NCI-H345 treated with DMSO at 0.1 percent for 48 hours (cell line): Measurements from ENCODE around the gene KDF1.
A peak's percentile ranks its signal among the peaks of the same experiment; 100 is the strongest.

ENCODE experiments used
- DNase-seq: peaks from one replicate; lab custom pipeline; 2025; ENCODE audit not compliant: unreplicated experiment; lab: John Stamatoyannopoulos, UW

Gene KDF1, protein sequence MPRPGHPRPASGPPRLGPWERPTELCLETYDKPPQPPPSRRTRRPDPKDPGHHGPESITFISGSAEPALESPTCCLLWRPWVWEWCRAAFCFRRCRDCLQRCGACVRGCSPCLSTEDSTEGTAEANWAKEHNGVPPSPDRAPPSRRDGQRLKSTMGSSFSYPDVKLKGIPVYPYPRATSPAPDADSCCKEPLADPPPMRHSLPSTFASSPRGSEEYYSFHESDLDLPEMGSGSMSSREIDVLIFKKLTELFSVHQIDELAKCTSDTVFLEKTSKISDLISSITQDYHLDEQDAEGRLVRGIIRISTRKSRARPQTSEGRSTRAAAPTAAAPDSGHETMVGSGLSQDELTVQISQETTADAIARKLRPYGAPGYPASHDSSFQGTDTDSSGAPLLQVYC

GRCh38 chr1:26959722-26960624 lies at the start of gene KDF1:
Gene KDF1, minus strand, starts transcription at chr1:26960468. Its CDS starts 8,088 bp downstream, at chr1:26952380.
- DNase-seq, result peak; percentile 79

DNA sequence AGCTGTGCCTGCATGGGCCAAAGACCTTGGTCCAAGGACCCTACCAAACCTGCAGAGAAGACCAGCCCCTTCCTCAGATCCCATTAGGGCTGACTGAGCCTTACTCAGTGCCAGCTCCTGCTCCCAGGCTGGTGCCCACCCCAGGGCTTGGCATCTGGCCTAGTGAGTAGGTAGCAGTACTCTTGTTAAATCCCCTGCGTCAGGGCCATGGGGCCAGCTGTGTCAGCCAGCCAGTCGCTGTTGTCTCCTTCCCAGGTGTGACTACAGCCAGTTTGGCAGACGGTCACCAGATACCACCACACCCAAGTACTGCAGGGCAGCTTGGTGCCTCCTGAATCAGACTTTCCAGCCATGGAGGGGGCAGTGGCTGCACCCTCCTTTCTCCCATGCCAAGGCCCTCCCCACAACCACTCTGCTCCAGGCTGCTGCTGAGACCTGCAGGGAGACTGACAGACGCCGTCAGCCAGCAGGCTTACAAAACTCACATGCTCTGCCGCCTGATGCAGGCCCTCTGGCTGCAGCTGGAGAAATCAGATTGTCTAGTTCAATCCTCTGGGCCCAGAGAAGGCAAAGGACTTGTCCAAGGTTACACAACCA lies 49.4 kb upstream of the KDF1 start:
- no peak for DNase-seq

DNA sequence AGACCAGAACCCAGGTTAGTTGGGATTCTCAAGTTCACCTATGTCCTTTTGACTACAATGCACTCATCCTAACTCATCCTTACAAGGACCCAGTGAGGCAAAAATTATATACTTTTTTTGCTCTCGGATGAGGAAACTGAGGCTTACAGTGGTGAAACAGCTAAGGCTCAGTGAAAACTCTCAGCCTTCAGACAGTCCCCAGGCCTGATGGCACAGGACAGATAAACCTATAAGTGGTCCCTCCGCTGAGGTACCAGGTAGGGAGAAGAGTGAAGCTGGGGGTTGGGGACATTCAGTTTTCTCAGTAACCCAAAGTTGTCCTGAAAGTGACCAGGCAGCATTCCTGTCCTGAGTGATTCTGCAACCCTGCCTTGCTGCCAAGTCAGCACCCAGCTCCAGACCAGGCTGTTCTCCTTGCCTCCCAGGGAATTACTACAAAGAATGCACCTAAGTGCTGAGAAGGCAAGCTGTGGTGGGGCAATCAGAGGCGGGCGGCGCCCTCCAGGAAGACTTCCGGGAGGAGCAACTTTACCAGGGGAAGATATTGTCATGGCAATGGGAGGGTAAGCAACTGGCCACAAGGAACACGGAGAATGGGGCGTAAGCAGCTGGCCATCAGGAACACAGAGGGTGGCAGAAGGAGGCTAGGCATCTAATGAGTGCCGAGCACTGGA lies 47.8 kb upstream of the KDF1 start:
- no peak for DNase-seq

DNA sequence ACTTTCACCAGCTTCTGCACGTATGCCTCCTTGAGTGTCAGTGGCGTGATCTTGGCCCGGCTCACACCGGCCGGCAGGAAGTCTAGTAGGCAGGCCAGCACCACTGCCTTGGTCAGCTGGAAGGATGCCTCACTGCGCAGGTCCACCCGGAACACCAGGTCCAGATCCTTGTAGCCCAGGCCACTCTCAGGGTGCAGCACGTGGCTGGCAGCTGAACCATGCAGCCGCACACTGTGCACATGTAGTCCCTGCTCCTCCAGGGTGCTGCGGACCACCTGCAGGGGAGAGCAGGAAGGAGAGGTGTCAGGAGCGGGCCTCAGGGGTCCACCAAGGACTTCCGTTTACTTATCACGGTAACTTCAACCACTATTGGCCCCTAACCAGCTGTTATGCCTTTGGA lies 46.4 kb upstream of the KDF1 start:
- DNase-seq, result no peak

GRCh38 chr1:27005648-27006496 lies 45.6 kb upstream of the KDF1 start:
- no peak for DNase-seq

GRCh38 chr1:27005166-27005530 lies 44.9 kb upstream of the KDF1 start:
- no peak for DNase-seq

DNA sequence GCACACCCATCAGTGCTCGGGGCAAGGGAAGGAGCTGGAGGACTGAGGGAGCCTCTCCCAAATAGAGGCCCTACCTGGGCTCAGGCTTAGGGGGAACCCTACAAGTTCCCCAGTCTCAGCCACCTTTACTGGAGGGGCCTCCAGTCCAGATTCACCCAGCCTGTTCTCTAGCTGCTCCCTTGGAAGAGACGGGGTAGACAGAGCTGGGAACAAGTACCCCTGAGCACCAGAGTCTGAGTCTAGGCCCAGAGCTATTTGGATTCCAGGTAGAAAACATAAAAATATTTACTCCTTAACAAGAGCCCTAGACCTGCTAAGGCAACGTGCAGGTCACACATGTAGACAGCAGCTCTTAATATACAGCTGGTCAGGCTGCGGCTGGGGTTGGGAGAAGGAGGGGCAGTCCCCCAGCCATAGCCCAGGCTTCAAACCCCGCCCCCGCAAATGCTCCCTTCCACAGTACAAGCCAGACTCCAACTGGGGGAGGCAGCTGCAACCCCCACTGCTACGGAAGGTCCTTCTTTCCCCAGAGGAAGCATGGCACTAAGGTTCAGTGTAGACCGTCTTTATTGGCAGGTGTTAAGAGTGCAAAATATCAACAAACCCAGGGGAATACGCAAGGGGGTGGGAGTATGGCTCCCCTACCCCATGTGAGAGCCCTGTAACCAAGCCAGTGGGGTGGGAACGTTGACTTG lies 44.4 kb upstream of the KDF1 start:
- DNase-seq, result no peak

- DNase-seq, result no peak
Observed at GRCh38 chr1:27003745-27004470, 43.6 kb upstream of the KDF1 start.

DNA sequence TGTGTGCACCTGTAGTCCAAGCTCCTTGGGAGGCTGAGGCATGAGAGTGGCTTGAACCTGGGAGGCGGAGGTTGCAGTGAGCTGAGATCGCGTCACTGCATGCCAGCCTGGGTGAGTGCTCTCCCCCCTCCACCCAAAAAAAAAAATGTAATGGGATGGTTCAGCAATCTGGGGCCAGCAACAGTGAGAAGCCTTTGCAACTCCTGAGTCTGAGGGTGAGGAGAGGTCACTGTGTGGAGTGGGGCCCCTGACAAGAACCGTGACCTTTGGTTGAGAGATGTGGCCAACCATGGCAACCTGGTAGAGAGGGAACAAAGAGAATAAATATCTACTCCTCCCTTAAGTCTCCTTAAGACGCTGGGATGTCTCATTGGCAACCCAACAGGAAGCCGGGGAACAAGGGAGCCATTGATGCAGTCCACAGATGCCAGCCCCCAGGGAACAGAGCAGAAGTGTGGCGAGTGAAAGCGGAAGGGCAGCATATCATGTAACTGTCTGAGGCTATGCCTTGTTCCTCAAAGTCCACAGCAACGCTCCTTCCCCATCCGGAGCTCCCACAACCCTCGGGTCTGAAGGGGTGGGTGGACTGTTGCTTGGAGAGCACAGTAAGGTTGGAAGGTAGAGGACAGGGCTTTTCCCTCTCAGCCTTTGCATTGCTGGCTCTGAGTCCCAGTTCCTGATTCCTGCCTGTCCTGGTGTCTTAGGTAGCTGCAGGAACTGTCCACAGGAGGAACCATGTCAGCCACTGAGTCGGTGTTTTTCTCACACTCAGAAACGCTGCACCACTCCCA lies 41.5 kb upstream of the KDF1 start:
- DNase-seq, result no peak

GRCh38 chr1:27000817-27001460 lies 40.7 kb upstream of the KDF1 start:
- DNase-seq, result no peak

- no peak for DNase-seq
Observed at GRCh38 chr1:27000090-27000816, 40.0 kb upstream of the KDF1 start.

GRCh38 chr1:26999440-26999987 lies 39.2 kb upstream of the KDF1 start:
- DNase-seq, result no peak

DNA sequence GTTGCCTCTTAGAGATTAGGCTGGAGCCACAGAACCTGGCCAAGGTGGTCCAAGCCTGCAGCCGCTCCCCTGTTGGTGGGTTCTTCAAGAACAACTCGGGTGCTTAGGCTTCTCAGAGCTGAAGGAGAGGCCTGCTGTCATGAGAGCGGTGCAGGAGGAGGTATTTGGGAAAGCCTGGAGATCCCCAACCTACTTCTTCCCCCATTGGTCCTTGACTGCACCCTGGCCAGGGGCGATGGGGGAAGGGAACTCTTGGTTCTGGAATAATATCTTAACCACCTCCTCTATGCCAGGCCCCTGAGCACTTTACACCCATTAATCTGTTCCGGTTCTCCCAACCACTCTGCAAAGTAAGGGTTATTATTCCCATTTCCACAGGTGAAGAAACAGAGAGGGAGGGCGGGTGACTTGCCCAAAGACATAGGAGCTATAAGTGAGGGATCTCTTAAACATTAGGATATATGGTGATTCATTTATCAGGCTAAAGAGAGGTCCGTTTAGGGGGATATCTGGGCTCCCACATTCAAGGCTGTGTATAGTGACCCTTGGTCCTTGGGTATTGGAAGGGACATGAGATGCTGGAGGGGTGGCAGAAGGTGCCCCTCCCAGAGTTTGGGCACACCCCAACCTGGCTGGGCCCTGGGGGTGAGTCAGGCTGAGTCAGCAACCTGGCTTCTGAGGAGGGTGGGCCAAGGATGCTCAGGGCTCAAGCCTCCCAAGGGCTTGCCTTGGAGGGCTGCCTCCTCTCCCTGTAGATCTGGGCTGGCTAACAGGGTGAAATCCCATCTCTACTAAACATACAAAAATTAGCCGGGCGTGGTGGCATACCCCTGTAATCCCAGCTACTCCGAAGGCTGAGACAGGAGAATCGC lies 38.4 kb upstream of the KDF1 start:
- DNase-seq, result no peak

- no peak for DNase-seq
Observed at GRCh38 chr1:26996665-26997064, 36.4 kb upstream of the KDF1 start.

GRCh38 chr1:26996024-26996423 lies 35.8 kb upstream of the KDF1 start:
- DNase-seq, result no peak
